HG03439 (cell line): ENCODE data around the gene ALKBH6.

ENCODE experiments used
- ATAC-seq: cut with Tn5 transposase; IDR thresholded peaks from one replicate; pipeline ENCODE4 v1.9.1; 2021; ENCODE audit warnings: mild to moderate bottlenecking, moderate library complexity; ENCODE audit not compliant: unreplicated experiment

The ALKBH6 gene

DNA sequence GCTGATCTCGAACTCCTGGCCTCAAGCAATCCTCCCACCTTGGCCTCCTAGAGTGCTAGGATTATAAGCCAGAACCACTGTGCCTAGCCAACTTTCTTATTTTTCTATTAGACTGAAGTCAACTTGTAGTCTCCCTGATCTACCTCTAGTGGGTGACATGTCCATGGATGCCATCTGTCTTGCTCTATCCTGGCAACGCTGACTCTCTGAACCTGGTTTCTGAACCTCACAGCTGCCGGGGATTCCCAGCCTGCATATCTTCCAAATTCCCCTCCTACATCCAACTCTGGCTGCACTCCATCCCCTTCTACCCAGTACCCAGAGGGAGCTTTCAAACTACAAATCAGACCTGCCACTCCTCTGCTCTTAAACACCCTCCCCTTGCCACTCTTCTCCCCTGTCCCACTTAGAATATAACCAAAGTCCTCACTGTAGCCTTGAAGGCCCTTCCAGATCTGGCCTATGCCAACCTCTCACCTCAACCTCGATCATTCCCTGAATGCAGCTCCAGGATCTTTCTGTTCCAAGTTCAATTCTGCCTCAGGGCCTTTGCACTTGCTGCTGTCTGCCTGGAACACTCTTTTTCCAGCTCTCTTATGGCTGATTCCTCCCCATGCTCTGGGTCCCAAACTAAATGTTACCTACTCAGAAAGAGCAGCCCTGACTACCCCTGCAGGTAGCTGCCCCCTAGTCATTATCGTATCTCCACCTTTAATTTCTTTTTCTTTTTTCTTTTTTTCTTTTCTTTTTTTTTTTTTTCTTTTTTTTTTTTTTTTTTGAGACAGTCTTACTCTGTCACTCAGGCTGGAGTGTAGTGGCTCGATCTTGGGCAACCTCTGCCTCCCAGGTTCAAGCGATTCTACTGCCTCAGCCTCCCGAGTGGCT, 16.5 kb upstream of the ALKBH6 start:
- ATAC-seq = no peak

DNA sequence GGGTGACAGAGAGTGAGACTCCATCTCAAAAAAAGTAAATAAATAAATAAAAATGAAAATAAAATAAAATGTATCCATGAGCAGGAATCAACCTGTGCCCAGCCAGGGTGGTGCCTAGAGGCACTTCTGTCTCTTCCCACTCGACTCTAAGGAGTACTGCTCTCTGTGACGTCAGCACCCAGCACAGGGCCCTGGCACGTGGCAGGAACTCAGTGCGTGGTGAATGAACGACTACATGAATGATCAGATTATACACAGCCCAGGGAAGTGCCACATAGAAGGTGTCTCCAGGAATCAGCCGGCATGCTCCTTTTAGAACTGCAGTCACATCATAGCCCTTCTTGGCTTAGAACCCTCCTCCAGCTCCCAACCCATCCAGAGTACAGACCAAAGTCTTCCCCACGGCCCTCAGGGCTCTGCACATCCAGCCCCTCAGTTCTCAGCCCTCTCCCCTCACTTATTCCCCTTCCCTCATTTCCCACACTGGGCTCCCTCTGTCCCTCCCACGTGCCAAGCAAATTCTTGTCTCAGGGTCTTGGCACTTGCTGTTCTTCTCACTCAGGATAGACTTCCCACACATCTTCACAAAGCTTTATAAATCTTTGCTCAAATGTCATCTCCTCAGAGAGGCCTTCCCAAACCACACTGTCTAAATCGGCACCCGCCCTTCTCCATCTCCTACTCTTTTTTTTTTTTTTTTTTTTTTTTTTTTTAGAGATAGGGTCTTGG, 14.5 kb upstream of the ALKBH6 start:
- ATAC-seq = no peak

DNA sequence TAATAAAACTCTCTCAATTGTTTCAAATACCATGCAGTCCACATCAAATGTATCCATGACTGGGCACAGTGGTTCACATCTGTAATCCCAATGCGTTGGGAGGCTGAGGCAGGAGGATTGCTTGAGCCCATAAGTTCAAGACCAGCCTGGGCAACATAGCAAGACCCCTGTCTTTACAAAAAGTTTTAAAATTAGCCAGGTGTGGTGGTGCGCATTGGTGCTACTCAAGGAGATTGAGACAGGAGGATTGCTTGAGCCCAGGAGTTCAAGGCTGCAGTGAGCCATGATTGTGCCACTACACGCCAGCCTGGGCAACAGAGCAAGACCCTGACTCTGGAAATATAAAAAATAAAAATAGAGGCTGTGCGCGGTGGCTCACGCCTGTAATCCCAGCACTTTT, 13.7 kb upstream of the ALKBH6 start:
- ATAC-seq = no peak

DNA sequence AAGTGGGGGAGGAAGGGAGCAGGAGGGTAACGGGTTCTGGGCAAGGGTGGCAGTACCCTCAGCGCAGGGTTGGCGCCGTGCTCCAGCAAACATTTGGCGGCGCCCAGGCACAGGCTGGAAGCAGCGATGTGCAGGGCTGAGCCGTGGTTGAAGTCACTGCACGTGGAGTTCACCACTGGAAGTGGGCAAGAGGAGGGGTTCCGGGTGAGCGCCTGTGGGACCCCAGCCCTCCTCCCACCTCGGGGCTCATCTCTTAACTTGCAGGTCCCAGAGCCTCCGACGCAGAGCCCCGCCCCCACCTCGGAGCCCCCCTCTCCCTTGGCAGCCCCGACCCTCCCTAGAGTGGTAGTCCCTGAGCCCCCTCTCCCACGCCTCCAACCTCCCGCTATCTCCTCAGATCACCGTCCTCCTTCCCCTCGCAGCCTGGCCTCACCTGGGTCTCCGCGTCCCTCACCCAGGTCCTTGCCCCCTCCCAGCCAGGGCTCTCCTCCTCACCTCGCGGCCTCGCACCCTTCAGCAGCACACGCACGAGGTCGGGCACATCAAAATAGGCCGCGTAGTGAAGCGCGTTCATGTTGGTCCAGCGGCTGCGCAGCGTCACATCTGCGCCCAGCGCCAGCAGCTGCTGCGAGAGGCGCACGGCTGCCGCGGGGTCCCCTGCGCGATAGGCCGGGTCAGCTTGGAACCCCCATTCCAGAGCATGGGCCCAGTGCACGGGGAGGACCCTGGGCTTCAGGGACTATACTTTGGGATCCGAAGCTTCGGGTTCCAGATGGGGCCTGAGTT, 12.3 kb upstream of the ALKBH6 start:
- no peak for ATAC-seq

DNA sequence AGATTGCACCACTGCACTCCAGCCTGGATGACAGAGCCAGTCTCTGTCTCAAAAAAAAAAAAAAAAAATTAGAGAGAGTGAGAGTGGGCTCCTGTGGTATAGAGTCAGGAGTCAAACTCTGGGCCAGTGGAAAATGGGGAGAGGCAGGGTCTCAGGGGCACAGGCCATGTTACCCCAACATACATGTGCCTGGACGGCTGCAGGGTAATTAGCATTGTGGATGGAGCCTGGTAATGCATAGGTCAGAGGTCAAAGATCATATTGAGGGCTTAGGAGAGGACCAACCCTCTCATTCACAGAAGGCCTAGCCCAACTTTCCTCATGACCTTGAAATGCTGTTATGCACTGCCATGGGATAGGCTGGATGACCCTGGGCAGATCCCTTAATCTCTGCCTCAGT, 11.5 kb upstream of the ALKBH6 start:
- no peak for ATAC-seq

DNA sequence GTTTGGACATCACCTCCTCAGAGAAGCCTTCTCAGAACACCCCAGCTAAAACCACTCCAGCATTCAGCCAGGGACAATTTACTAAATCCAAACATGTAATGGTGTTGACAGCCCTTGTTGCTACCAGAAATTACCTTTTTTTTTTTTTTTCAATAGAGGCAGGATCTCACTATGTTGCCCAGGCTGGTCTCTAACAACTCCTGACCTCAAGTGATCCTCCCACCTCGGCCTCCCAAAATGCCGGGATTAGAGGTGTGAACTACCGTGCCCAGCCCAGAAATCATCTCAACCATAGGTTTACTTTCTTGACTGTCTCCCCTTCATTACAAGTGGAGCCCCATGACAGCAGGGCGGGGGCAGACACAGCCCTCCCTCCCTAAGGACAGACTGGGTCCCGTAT, 9.4 kb upstream of the ALKBH6 start:
- no peak for ATAC-seq

DNA sequence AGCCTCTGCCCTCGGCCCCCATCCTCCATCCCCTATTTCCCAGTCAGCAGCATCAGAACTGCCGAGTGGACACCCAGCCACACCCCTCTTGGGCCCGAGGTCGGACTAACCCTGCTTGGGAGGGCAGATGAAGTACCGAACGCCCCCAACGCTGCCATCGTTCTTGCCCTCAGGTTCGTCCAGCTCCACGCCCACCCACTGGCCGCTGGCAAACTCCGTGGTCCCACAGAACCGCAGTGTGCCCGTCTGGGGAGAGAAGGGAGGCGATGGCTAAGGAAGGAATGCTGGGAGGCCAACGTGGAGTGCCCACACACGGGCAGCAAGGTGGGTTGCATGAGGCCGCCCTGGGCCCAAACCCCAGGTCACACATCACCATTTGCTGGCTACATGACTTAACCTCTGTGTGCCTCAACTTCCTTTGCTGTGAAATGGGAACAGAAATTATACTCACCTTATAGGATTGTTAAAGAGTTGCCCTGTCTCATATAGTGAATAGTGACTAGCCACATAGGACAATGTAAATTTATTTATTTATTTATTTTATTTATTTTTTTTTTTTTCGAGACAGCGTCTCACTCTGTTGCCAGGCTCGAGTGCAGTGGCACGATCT, 5.2 kb upstream of the ALKBH6 start:
- ATAC-seq = no peak

DNA sequence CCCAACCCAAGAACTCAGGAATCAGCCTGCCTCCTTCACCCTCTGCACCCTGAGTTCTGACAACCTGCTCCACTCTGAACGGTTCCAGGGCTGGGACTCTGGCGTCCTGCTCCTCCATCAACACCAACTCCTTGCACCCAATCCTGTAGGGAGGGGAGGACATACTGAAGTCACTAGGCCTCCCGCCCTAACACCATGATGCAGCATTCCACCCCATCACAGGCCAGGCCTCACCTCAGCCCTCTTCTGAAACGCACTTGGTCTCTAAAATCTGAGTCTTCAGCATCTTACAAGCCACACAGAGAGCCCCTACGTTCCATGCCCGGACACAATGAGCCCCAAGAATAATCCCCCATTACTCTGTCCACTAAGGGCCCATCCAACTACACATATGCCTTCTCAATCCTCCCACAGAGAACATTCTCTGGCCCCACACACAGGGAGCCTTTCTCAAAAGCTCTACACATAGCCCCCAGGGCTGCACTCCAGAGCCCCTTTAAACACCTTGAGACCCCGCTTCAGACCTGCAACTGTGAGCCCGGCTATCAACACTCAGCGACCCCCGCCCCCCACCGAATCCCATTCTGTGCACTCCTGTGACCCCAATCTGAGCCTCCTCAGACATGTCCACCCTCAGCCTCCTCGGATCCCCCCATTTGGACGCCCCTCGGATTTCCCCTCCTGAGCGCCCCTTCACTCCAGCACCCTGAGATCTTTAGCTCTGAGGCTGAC, 567 bp downstream of the ALKBH6 start:
- ATAC-seq = no peak

DNA sequence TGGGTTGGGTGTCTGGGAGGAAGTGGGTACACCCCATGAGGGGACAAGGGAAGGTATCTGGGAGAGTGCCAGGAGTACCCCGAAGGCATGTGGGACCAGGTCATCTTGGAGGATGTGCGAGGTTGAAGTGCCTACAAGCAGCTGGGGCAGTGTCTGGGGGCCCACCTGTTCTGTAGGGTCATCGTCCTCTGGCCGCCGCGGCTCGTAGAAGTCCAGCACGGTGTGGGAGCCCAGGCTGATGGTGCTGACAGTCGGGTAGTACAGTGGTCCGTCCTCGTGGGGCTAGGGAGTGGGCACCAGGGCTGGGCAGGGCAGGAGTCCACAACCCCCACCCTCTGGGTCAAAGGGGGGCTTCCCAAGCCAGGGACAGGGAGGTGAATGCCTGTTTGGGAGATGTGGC, 3.6 kb downstream of the ALKBH6 start:
- no peak for ATAC-seq

DNA sequence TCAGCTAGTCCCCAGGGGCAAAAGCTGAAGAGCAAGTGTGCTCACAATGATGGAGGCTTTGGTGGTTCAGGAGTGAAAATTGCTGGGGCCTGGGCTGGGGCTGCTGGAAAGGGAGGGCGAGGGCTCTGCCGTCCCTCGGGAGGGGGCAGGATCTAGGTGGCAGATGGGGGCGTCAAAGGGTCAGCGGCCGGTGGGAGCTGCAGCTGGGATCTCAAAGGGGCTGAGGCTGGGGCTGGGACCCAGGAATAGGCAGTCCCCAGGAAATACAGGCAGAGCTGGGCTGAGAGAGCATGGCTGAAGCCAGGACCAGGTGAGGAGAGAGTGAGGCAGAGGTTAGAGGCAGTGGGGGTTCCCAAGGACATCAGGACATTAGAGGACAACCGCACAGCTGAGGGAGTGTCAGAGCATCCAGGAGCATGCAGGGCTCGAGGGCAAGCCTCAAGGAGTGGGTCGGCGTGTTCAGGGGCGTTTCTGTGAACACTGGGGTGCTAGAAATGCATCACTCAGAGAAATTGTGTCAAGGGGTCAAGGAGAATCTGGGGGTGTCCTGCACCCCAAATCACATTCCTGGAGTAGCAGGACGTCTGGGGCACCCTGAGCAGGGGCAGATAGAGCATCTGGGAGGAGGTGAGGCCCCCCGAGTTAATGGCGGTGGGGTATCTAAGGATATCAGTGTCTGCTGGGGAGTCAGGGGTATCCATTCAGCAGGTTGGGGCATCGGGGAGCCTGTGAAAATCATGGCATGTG, 4.2 kb downstream of the ALKBH6 start:
- no peak for ATAC-seq

DNA sequence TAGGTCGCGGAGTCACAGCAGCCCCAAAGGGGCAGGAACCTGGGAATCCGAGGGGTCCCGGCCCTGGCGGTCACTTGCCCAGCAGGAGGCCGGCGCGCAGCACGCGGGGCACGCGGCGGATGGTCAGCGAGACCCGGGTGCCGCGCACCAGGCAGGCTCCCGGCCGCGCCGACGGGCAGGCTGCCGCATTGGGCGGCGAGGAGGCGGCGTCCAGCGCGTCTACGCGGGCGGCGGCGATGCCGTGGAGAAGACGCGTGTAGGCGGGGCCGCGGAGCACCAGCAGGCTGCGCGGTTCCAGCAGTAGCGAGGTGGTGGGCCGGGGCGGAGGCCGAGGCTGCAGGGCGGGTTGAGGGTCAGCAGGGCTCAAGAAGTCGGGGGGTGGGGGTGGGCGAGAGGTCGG, 4.8 kb downstream of the ALKBH6 start:
- ATAC-seq = no peak

DNA sequence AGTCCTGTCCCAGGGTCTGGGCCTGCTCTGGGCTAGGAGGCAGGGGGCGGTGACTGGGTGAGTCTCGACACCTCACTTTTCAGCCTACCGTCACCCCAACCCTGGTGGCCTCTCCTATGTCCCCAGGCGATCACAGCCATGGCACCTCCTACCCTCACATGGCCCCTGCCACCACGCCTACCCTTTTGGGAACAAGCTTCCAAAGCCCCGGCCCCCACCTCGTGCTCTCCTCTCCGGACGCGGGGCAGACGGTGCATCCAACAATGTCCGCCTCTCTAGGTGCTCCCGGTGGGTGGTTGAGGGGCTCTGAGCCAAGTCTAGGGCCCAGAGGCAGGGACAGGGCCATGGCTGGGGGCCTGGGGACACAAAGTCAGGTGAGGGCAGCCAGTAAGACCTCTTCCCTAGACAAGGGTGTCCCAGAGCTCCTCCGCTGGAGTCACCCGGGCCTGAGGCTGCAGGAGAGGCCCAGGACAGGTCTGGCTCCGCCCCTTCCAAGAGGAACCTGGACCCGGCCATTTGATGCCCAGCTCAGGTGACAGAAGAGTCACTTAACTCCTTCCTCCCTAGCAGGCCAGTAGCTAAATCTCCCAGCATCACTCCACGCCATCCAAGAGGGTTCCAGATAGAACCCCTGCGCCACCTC, 5.6 kb downstream of the ALKBH6 start, which contains the start of gene SYNE4:
TSS of gene SYNE4 (minus strand) at position 478 of the 643 bp plus-strand sequence. CDS start at position 346, 132 bp downstream.
- ATAC-seq = no peak

DNA sequence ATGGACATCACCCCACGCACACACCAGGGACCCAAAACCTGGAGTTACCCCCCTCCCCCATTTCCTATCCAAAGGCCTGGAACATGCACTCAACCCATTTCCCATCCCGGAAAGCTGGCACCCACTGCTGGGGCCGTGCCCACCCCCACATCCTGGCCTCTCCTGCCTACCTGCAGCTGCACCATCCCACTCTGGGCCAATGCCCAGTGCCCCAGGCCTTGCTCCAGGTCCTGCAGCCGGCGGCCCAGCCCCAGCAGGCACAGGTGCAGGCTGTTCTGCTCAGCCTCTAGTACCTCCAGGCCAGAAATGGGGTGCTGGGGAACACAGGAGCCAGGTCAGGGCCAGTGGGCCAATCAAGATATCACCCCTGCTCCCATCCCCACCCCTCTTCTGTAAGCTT, 7.1 kb downstream of the ALKBH6 start:
- ATAC-seq = no peak

DNA sequence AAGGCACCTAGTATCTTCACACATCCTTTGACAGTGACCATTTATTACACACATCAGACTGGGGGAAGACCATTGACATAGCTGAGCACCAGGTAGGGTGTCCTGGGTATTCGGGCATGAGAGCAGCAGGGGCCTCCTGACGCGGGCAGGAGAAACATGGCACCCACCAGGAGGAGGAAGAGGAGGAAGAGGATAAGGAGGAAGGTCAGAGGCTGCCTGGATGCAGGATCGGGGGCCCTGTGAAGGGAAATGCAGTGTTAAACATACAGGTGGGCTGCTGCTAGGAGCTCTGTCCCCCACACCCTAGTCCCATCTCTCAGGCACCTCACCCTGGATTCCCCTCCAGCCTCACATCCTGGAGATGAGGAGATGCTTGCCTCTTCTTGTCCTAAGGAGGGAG, 10.7 kb downstream of the ALKBH6 start:
- ATAC-seq = no peak

DNA sequence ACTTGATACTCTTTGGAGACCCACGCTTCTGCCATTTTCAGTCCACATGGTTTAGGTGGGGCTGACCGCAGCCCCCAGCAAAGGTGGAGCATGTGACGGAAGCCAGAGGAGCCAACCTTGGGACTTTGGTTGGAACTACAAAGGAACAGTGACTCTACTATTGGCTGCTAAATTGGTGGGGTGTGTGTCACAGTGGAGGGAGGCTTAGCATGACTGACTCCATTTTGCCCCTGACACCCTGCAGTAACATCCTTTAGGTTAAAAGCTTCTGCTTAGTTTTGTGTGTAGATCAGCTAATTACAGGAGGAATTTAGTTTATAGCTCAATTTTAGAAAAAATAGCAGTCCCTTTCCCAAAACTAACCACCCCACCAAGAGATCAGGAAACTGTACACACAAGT, 12.4 kb downstream of the ALKBH6 start:
- ATAC-seq = no peak

DNA sequence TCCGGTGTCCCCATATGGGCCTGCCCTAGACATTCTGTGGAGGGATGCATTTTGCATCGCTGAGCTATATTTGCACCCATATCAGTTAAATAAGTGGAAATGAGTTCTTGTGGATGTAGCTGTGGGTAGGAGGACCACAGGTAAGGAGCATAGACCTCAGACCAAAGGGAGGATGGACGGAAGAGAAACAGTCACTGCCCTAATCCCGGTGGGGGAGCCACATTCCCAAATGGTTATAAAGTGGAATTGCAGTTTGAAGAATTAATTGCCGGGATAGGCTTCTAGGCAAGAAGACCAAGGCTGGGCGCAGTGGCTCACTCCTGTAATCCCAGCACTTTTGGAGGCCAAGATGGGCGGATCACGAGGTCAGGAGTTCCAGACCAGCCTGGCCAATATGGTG, 17.2 kb downstream of the ALKBH6 start:
- ATAC-seq = no peak

DNA sequence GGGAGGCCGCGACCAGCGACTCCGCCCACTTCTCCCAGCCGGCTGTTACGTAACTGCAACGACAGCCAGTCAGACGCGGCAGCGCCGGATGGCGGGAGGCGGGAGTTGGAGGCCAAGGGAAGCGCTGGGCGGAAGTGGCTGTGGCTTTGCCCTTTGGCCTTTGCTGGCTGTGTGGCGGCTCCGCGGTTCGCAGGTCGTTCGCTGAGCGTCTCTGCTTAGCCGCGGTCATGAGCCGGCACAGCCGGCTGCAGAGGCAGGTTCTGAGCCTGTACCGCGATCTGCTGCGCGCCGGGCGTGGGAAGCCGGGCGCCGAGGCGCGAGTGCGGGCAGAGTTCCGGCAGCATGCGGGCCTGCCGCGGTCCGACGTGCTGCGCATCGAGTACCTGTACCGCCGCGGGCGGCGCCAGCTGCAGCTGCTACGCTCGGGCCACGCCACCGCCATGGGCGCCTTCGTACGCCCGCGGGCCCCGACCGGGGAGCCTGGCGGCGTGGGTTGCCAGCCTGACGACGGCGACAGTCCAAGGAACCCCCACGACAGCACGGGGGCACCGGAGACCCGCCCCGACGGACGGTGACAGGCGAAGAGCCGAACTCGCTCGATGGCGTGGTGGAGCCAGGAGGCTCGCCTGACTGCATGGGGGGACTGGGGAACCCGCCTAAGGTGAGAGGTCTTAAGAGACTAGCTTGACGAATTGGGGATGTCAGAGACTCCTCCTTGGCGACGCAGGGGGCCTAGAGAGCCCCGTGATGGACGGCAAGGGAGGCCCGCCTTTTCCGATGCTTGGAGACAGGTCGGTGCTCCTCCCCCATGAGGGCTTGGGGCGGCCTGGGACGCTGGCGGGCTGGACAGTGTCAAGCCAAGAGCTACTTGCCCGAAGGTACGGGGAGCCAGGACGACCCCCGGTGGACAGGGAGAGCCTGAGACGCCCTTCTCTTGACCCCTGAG, 18.7 kb downstream of the ALKBH6 start, which contains the start of gene SDHAF1:
TSS of gene SDHAF1 (plus strand) at position 141 of the 946 bp plus-strand sequence. CDS start at position 228, 87 bp downstream.
- ATAC-seq = peak; percentile 80
